Hepatocyte (in vitro differentiated cells): ENCODE measurements around the gene ABCA2. TPM values are rescaled to one million over a fixed set of nuclear protein-coding genes. Genes with fewer than 3 reads are reported as not detected.

ENCODE experiments used
- DNase-seq: peaks from one replicate; pipeline ENCODE4 v3.0.0-alpha.2; 2016; ENCODE audit warnings: low spot score
- H2AFZ ChIP-seq: fragments of 200-600 bp; sonication (generic); 2 replicates; pipeline ENCODE4 v1.6.0; 2016; ENCODE audit warnings: antibody characterized with exemption, mild to moderate bottlenecking
- H3K27ac ChIP-seq: fragments of 200-600 bp; sonication (generic); 2 replicates; pipeline ENCODE4 v1.5.1; 2016; ENCODE audit warnings: mild to moderate bottlenecking
- H3K27me3 ChIP-seq: fragments of 200-600 bp; sonication (generic); 2 replicates; pipeline ENCODE4 v1.6.1; 2016
- H3K36me3 ChIP-seq: fragments of 200-600 bp; sonication (generic); replicated peaks from 2 replicates; pipeline ENCODE4 v1.5.1; 2016; ENCODE audit warnings: low read depth; ENCODE audit not compliant: insufficient read depth
- H3K4me1 ChIP-seq: fragments of 200-600 bp; sonication (generic); 2 replicates; pipeline ENCODE4 v1.5.1; 2016; ENCODE audit warnings: mild to moderate bottlenecking, moderate library complexity; ENCODE audit not compliant: insufficient read depth
- H3K4me2 ChIP-seq: fragments of 200-600 bp; sonication (generic); 2 replicates; pipeline ENCODE4 v1.6.0; 2016
- H3K4me3 ChIP-seq: fragments of 200-600 bp; sonication (generic); 2 replicates; pipeline ENCODE4 v1.5.1; 2016; ENCODE audit warnings: mild to moderate bottlenecking
- H3K79me2 ChIP-seq: fragments of 200-600 bp; sonication (generic); 2 replicates; pipeline ENCODE4 v1.6.0; 2017; ENCODE audit warnings: mild to moderate bottlenecking
- H3K9me2 ChIP-seq: fragments of 200-600 bp; sonication (generic); replicated peaks from 2 replicates; pipeline ENCODE4 v1.6.0; 2017; ENCODE audit warnings: mild to moderate bottlenecking; ENCODE audit not compliant: insufficient read depth
- H3K9me3 ChIP-seq: fragments of 200-600 bp; sonication (generic); 2 replicates; pipeline ENCODE4 v1.5.1; 2016; ENCODE audit warnings: low read depth, mild to moderate bottlenecking
- H4K20me1 ChIP-seq: fragments of 200-600 bp; sonication (generic); 2 replicates; pipeline ENCODE4 v1.6.0; 2016; ENCODE audit warnings: mild to moderate bottlenecking; ENCODE audit not compliant: insufficient read depth, poor library complexity, severe bottlenecking
- EZH2 ChIP-seq: fragments of 200-600 bp; sonication (generic); IDR thresholded peaks from 2 replicates; pipeline ENCODE4 v1.6.1; 2016; ENCODE audit warnings: antibody characterized with exemption, mild to moderate bottlenecking, borderline replicate concordance
- EZH2phosphoT487 ChIP-seq: fragments of 200-600 bp; sonication (generic); IDR thresholded peaks from one replicate; pipeline ENCODE4 v1.6.1; 2018; ENCODE audit warnings: antibody characterized with exemption, mild to moderate bottlenecking, low read depth, moderate library complexity; ENCODE audit not compliant: unreplicated experiment, severe bottlenecking
- WGBS: methylation state at CpG from one replicate; pipeline ENCODE4 v1.1.6; 2016; ENCODE audit warnings: low lambda C conversion rate; ENCODE audit errors: missing lambda C conversion rate; 5-methylcytosine and 5-hydroxymethylcytosine counted together
- polyA plus RNA-seq: library from polyadenylated mRNA; unstranded; fragments of >200 nt; fragmentation: Nextera tagmentation; extraction: Ambion mirVana; gene quantifications from 2 replicates; pipeline ENCODE4 v1.2.1, GENCODE V29; 2016
- total RNA-seq: library from RNA; depleted of rRNA; stranded (reverse); fragments of >200 nt; gene quantifications from 2 replicates; pipeline ENCODE4 v1.2.3, GENCODE V29; 2014
- TF ChIP-seq, protein P1 (sequence below): fragments of 200-600 bp; sonication (generic); IDR thresholded peaks from 2 replicates; pipeline ENCODE4 v1.5.1; 2016; ENCODE audit warnings: antibody characterized with exemption, mild to moderate bottlenecking; ENCODE audit not compliant: poor library complexity

Gene ABCA2
- total and polyA plus RNA-seq, 2 experiments from 2014 or later = 14.6 to 15.6 TPM

DNA sequence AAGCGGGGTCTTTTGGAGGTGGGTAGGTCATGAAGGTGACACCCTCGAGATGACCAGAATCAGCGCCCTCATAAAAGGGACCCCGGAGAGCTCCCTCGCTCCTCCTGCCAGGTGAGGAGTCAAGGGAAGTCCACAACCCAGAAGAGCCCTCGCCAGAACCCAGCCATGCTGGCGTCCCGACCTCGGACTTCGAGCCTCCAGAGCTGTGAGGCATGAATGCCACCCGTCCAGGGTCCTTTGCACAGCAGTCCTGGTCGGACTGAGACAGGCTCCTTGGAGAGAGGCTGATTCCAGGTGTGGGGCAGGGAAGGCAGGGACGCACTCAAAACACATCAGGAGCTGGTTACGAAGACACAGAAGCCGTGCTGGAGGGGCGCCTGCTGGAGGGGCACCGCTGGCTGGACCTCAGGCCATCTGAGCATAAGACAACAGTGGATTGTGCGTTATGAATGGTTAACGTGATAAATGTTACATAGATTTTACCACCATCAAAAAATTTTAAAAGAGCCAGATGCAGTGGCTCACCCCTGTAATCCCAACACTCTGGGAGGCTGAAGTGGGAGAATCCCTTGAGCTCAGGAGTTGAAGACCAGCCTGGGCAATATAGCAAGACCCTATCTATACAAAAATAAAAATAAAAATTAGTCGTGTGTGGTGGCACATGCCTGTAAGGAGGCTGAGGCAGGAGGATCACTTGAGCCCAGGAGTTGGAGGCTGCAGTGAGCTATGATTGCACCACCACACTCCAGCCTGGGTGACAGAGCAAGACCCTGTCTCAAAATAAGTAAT, 26.0 kb downstream of the ABCA2 start:
- H3K4me3 ChIP-seq = no peak overlapping the region

DNA sequence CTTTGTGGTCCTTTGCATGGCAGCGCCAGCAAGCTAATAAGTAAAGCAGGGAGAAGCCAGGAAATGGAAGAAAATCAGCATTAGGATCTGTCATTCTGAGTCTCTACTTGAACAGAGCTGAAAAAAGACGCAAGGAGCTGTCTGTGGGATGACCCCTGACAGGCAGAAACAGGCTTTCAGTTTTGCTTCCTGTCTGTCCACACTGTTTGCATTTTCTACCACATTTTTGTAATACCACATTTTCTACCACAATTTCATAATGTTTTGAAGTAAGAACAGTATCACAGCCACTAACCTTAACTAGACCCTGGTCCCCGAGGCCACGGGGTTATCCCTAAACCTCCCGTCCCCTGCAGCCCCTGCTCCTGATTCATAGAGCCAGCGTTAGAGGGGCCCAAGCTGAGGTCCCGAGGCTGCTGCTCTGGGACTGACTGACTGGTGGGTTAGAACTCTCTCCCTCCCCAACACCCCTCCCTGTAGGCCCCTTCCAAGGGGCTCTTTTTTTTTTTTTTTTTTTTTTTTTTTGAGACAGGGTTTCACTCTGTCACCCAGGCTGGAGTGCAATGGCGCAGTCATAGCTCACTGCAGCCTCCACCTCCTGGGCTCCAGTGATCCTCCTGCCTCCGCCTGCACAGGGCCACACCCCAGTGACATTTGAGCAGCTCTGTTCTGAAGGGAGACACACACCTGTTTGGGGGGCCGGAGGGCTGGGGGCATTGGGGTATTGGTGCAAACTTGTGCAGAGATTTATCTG, 27.7 kb downstream of the ABCA2 start:
- no peaks in the 10 kb centered on the region for H3K79me2 ChIP-seq
- no peak overlapping the region for H2AFZ ChIP-seq
- WGBS = 76% methylated on average over 10 of the region's 10 CpGs
- H3K4me1 ChIP-seq = peaks cover 17% of the 10 kb centered on the region
- H3K27me3 ChIP-seq = no peaks in the 10 kb centered on the region
- no peak for DNase-seq
- H3K27ac ChIP-seq = no peak overlapping the region
- no peaks in the 10 kb centered on the region for H3K9me2 ChIP-seq
- H4K20me1 ChIP-seq = no peaks in the 10 kb centered on the region
- no peaks in the 10 kb centered on the region for H3K9me3 ChIP-seq
- TF ChIP-seq, protein P1, sequence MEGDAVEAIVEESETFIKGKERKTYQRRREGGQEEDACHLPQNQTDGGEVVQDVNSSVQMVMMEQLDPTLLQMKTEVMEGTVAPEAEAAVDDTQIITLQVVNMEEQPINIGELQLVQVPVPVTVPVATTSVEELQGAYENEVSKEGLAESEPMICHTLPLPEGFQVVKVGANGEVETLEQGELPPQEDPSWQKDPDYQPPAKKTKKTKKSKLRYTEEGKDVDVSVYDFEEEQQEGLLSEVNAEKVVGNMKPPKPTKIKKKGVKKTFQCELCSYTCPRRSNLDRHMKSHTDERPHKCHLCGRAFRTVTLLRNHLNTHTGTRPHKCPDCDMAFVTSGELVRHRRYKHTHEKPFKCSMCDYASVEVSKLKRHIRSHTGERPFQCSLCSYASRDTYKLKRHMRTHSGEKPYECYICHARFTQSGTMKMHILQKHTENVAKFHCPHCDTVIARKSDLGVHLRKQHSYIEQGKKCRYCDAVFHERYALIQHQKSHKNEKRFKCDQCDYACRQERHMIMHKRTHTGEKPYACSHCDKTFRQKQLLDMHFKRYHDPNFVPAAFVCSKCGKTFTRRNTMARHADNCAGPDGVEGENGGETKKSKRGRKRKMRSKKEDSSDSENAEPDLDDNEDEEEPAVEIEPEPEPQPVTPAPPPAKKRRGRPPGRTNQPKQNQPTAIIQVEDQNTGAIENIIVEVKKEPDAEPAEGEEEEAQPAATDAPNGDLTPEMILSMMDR = no peak
- TF ChIP-seq EZH2phosphoT487 (no peak), EZH2 (no peak)
- no peak overlapping the region for H3K4me2 ChIP-seq
- H3K4me3 ChIP-seq = no peak overlapping the region
- H3K36me3 ChIP-seq = no peaks in the 10 kb centered on the region

More for the DNA sequence above, 26.0 kb downstream of the ABCA2 start:
- no peaks in the 10 kb centered on the region for H3K79me2 ChIP-seq
- no peaks in the 10 kb centered on the region for H4K20me1 ChIP-seq
- DNase-seq = no peak
- H3K4me1 ChIP-seq = peaks cover 3% of the 10 kb centered on the region
- 92% methylated on average over 20 of the region's 20 CpGs for WGBS
- H3K27me3 ChIP-seq = no peaks in the 10 kb centered on the region
- no peak overlapping the region for H3K4me2 ChIP-seq
- H3K9me3 ChIP-seq = no peaks in the 10 kb centered on the region
- no peak overlapping the region for H2AFZ ChIP-seq
- H3K27ac ChIP-seq = no peak overlapping the region
- H3K36me3 ChIP-seq = no peaks in the 10 kb centered on the region
- TF ChIP-seq EZH2phosphoT487 (no peak), EZH2 (no peak)
- TF ChIP-seq, protein P1 = no peak
- H3K9me2 ChIP-seq = no peaks in the 10 kb centered on the region

DNA sequence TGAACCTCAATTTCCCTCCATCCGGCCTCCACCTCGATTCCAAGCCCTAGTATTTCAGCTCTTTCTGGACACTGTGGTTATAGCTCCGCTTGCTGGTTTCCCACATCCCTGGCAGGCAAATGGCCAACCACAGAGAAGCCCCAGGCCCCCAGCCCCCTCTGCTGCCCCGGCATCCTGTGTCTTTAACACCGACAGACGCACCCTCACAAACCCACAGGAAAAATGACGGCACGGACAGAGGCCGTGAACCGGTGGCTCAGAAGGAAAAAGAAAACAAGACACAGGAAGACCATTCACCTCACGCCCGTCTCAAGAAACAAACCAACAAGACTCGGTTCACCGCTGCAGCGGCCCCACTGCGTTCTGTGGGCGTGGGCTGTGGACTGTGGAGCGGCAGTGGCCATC, 30.2 kb downstream of the ABCA2 start:
- H4K20me1 ChIP-seq = no peaks in the 10 kb centered on the region
- no peak overlapping the region for H3K4me3 ChIP-seq
- DNase-seq = no peak
- WGBS = 91% methylated on average over 18 of the region's 18 CpGs
- peaks cover 6% of the 10 kb centered on the region for H3K79me2 ChIP-seq
- no peaks in the 10 kb centered on the region for H3K27me3 ChIP-seq
- H3K9me3 ChIP-seq = no peaks in the 10 kb centered on the region
- H3K27ac ChIP-seq = no peak overlapping the region
- H3K4me2 ChIP-seq = no peak overlapping the region
- H3K4me1 ChIP-seq = peaks cover 17% of the 10 kb centered on the region
- no peaks in the 10 kb centered on the region for H3K9me2 ChIP-seq
- H3K36me3 ChIP-seq = no peaks in the 10 kb centered on the region
- no peak overlapping the region for H2AFZ ChIP-seq
- TF ChIP-seq, protein P1 = no peak
- TF ChIP-seq EZH2phosphoT487 (no peak), EZH2 (no peak)
